ENCODE measurements around the gene PLEKHF1.

Gene PLEKHF1

DNA sequence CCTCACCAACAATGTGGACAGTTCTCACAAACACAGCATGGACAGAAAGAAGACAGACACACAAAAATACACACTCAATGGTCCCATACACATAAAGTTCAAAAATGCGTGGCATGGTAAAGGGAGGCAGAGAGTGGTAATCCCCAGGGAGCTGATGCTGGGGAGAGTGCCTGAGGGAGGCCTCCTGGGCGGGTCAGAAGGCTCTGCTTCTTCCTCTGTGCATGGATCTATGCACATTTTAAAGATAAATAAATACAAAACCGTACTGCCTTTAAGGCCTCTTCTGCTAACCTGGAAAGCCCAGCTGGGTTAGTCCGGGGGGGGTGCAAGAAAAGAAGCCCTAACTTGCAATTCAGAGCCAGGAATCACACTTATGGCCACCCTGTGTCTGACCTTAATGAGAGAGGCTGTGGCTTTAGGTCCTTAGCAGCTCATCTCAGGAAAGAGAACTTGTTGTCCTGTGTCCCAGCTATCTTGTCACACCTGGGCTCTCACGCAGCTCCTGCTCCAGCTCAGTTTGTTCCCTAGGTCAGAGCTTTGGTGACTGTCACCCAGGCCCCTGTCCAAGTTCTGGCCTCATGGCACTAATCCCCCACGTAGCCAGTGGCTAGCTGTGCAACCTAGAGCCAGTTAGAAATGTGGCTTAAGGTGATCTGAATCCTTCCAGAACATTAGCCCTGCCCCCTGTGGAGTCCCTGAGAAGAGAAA, 30.7 kb upstream of the PLEKHF1 start:
- DNase-seq (ENCODE audit: low read depth in 2 of 2): no peak

- DNase-seq (ENCODE audit: low read depth in 2 of 2): no peak
Measured at GRCh38 chr19:29635963-29636362, 29.3 kb upstream of the PLEKHF1 start.

DNA sequence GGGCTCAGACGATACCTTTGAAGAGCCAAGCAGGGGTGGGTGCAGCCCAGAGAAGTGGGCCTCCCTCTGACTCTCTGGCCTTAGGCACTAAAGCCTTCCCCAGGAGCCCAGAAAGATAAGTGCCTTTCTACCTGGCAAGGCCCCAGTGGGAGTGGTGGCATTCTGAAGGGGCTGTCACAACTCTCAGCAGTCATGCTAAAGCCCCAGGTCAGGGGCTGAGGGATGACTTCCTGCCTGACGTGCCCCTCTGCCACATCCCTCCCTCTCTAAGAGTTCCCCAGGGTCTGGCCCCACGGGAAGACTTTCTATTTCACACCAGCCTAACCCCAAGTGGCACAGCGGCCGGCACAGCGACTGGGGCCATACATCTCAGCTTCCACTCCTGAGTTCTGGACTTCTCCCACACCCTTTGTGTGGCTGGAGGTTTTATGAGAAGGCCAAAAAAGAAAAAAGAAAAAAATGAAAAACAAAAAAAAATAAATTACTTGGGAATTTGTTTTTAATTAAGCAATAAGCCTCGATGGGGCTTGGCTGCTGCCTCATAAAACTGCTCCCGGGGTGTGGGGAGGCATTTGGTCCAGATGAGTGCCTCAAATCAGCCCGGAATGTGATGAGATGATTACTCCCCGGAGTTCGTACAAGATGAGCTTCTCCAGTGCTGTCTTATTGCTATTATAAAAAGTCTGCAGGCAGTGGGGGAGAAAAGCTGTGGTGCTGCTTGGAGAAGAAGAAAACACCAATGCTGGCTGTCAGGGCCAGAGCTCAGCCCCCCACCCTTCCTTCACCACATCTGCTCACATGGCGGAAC, 28.5 kb upstream of the PLEKHF1 start:
- peak; percentile 28 to 39 for DNase-seq (ENCODE audit: low read depth in 2 of 2)

GRCh38 chr19:29639086-29639485, 26.2 kb upstream of the PLEKHF1 start:
- no peak for DNase-seq (ENCODE audit: low read depth in 2 of 2)

GRCh38 chr19:29640231-29640630, 25.0 kb upstream of the PLEKHF1 start:
- no peak for DNase-seq (ENCODE audit: low read depth in 2 of 2)

DNA sequence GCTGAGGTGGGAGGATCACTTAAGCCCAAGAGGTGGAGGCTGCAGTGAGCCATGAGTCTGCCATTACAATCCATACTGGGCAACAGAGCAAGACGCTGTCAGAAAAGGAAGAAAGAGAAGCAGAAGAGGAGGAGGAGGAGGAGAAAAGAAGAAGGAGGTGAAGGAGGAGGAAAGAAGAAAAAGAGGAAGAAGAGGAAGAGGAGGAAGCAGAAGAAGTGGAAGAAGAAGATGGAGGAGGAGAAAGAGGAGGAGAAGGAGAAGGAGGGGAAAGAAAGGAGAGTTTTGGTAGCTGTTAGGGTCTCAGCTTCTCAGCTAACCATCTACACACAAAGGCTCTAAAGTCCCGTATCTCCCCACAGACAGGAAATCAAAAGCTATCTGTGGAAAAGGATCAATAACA, 23.7 kb upstream of the PLEKHF1 start:
- DNase-seq (ENCODE audit: low read depth in 2 of 2): no peak

- no peak for DNase-seq (ENCODE audit: low read depth in 2 of 2)
Measured at GRCh38 chr19:29643361-29643935, 21.8 kb upstream of the PLEKHF1 start.

GRCh38 chr19:29644210-29644609, 21.1 kb upstream of the PLEKHF1 start:
- DNase-seq (ENCODE audit: low read depth in 2 of 2): no peak

GRCh38 chr19:29645491-29645867, 19.8 kb upstream of the PLEKHF1 start:
- DNase-seq (ENCODE audit: low read depth in 2 of 2): no peak

DNA sequence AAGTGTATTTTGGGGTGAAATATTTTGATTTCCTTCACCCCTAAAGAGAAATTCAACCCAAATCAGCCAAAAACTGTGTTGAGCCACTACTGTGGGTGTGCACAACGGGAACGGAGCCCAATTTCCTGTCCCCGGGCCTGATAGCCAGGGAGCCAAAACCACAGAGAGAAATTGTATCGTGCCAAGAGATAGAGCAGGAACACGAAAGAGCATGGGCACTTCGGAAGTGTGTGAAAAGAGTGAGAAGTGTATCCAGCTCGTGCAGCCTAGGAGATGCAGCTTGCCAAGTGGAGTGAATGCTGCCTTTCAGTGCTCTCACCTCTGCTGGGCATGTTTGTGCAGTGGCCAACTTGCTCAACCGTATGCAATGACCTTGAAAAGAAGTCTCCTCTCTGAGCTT, 19.4 kb upstream of the PLEKHF1 start:
- DNase-seq (ENCODE audit: low read depth in 2 of 2): no peak

- no peak for DNase-seq (ENCODE audit: low read depth in 2 of 2)
Measured at GRCh38 chr19:29650772-29651387, 14.4 kb upstream of the PLEKHF1 start.

DNA sequence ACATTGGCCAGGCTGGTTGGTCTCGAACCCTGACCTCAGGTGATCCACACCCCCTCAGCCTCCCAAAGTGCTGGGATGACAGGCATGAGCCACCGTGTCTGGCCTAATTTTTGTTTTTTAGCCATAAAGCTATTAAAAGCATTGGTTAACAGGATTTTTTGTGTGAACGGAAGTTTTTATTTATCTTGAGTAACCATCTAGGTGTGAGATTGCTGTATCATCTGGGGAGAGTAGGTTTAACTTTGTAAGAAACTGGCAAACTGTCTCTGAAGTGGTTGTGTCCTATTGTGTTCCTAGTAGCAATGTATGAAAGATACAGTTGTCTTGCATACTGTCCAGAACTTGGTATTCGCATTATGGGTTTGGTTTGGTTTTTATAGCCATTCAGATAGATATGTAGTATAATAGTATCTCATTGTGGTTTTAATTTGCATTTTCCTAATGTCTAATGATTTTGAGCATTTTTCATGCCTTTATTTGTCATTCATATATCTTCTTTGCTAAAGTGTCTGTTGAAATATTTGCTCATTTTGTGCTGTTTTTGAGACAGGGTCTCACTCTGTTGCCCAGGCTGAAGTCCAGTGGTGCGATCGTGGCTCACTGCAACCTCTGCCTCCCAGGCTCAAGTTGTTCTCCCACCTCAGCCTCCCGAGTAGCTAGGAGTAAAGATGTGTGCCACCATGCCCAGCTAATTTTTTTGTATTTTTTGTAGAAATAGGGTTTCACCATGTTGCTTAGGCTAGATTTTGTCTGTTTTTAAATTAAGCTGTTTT, 13.5 kb upstream of the PLEKHF1 start:
- no peak for DNase-seq (ENCODE audit: low read depth in 2 of 2)

DNA sequence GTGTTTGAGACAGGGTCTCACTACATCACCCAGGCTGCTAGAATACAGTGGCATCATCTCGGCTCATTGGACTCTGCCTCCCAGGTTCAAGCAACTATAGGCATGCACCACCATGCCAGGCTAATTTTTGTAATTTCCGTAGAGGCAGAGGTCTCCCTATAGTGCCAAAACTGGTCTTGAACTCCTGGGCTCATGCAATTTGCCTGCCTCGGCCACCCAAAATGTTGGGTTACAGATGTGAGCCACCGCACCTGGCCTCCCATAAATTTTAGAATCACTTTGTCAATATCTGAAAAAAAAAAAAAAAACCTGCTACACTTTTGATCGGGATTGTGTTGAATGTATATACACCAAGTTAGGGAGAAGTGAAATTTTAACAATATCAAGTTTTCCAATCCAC, 11.9 kb upstream of the PLEKHF1 start:
- no peak for DNase-seq (ENCODE audit: low read depth in 2 of 2)

DNA sequence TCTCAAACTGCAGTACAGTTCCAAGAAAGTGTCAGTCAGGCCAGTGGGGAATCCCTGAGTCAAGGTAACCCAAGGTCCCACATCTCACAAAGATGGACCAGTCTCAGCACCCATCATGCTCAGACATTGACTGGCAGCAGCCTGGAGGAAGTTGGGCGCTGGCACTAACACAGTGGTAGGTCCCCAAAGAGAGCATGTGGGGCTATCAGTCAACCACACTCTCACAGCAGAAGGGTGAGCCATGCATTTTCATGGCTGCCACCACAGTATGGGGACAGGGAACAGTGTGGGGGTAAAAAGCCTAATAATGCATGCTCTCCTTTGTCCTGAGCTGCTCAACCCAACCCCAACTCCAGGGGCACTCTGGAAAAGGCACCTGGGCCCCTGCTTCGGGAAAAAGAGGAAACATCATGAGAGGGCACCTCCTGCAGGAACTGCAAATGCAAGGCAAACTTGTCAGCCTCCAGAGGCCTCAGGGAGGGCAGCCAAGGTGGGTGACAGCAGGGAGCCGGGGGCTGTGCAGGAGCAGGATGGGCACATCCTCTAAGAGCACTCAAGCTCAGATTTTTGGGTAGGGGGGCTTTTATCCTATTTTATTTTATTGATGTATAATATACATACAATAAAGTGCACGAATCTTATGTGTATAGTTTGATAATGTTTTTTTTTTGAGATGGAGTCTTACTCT, 9.5 kb upstream of the PLEKHF1 start:
- no peak for DNase-seq (ENCODE audit: low read depth in 2 of 2)

GRCh38 chr19:29658221-29658991, 6.9 kb upstream of the PLEKHF1 start:
- DNase-seq (ENCODE audit: low read depth in 2 of 2): no peak

- no peak for DNase-seq (ENCODE audit: low read depth in 2 of 2)
Measured at GRCh38 chr19:29660835-29661234, 4.4 kb upstream of the PLEKHF1 start.

GRCh38 chr19:29662278-29662603, 3.0 kb upstream of the PLEKHF1 start:
- no peak for DNase-seq (ENCODE audit: low read depth in 2 of 2)

- DNase-seq (ENCODE audit: low read depth in 2 of 2): peak; percentile 74 to 76
Measured at GRCh38 chr19:29662604-29663404, 2.5 kb upstream of the PLEKHF1 start.

DNA sequence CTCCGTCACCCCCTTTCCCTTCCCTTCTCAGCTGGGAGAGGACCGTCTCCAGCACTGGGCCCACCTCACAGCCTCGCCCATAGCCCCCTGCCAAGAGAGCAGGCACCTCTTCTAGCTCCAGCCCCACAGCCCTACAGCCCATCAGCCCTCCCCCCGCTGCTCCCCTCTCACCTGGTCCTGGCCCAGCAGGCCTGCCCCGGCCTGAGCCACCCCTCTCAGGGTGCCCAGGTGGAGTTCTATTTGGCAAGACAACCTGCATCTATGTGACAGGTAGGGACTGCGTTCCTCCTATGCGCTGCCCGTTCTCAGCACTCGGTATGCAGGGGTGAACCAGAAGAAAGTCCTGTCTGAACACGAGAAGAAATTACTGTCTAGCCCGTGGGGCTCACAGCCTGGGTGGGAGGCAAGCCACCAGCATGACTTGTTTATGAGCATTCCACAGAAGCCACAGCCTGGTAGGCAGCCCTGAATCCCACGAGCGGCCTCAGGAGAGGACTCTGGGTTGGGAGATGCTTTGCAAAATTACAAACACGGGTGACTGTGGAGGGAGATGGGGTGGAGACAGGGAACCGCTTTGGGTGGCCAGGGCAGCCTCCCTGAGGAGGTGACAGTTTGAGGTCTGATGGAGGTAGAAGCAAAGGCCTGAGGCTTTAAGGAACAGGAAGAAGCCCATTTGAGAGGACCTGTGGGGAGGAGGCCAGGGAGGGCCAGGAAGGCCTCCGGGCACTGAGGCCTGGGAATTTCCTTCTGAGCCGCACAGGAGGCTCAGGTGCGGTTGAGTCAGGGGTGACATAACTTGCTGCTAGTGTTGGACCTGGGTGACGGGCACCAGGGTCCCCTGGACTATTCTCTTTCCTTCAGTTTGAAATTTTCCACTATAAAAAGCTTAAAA, 1.2 kb upstream of the PLEKHF1 start:
- DNase-seq (ENCODE audit: low read depth in 2 of 2): no peak
